AG08395 (cell line): Measurements from ENCODE around the gene CUBN.

ENCODE experiments used
- DNase-seq: peaks from one replicate; pipeline ENCODE4 v3.0.0; 2012; ENCODE audit warnings: mixed read lengths, low spot score

The CUBN gene

GRCh38 chr10:16916496-16916895, 213.1 kb downstream of the CUBN start:
- no peak for DNase-seq

- no peak for DNase-seq
Measured at GRCh38 chr10:16915300-16915699, 214.3 kb downstream of the CUBN start.

- DNase-seq, result no peak
Measured at GRCh38 chr10:16913266-16913665, 216.3 kb downstream of the CUBN start.

GRCh38 chr10:16910793-16911164, 218.8 kb downstream of the CUBN start:
- DNase-seq, result no peak

GRCh38 chr10:16909961-16910792, 219.4 kb downstream of the CUBN start:
- DNase-seq, result no peak

GRCh38 chr10:16909271-16909767, 220.3 kb downstream of the CUBN start:
- peak; percentile 12 for DNase-seq

- DNase-seq, result no peak
Measured at GRCh38 chr10:16907687-16908086, 221.9 kb downstream of the CUBN start.

GRCh38 chr10:16905320-16905719, 224.3 kb downstream of the CUBN start:
- DNase-seq, result peak; percentile 61

GRCh38 chr10:16904639-16905061, 225.0 kb downstream of the CUBN start:
- peak; percentile 58 for DNase-seq

- no peak for DNase-seq
Measured at GRCh38 chr10:16904049-16904448, 225.6 kb downstream of the CUBN start.

- no peak for DNase-seq
Measured at GRCh38 chr10:16902606-16903005, 227.0 kb downstream of the CUBN start.

GRCh38 chr10:16901106-16901505, 228.5 kb downstream of the CUBN start:
- no peak for DNase-seq

GRCh38 chr10:16896993-16897392, 232.6 kb downstream of the CUBN start:
- DNase-seq, result no peak

GRCh38 chr10:16894821-16895220, 234.8 kb downstream of the CUBN start:
- DNase-seq, result no peak

GRCh38 chr10:16893664-16894063, 235.9 kb downstream of the CUBN start:
- no peak for DNase-seq

- DNase-seq, result peak; percentile 77
Measured at GRCh38 chr10:16891375-16892313, 238.0 kb downstream of the CUBN start.

- no peak for DNase-seq
Measured at GRCh38 chr10:16890691-16891090, 238.9 kb downstream of the CUBN start.

GRCh38 chr10:16887565-16887964, 242.0 kb downstream of the CUBN start:
- no peak for DNase-seq

- DNase-seq, result no peak
Measured at GRCh38 chr10:16886031-16886430, 243.6 kb downstream of the CUBN start.

- no peak for DNase-seq
Measured at GRCh38 chr10:16884497-16884896, 245.1 kb downstream of the CUBN start.

GRCh38 chr10:16883084-16883483, 246.5 kb downstream of the CUBN start:
- DNase-seq, result no peak

GRCh38 chr10:16870331-16870730, 259.3 kb downstream of the CUBN start:
- DNase-seq, result no peak

GRCh38 chr10:16867990-16868389, 261.6 kb downstream of the CUBN start:
- no peak for DNase-seq
